HepG2 (cell line): Measurements from ENCODE around the gene UGCG. TPM values are rescaled to one million over a fixed set of nuclear protein-coding genes. Genes with fewer than 3 reads are reported as not detected.

Experiments used
- ATAC-seq: fragments of 200-7000 bp; cut with Tn5 transposase; 3 replicates; pipeline ENCODE4 v1.9.1; 2020; ENCODE audit warnings: mild to moderate bottlenecking, moderate library complexity
- BruUV-seq: library from RNA; stranded (reverse); fragments of 400-500 nt; replicated peaks from 2 replicates; lab custom pipeline; 2021; lab: Mats Ljungman, UMichigan
- CTCF ChIA-PET: fragments of 300-600 bp; formaldehyde crosslinking; extraction: SDS; loops from one replicate; lab custom pipeline; 2021; ENCODE audit warnings: low total read pairs, inconsistent platforms, low intra/inter-chr PET ratio; lab: Yijun Ruan, JAX
- POLR2A ChIA-PET: fragments of 350-600 bp; sonication (Branson Sonifier 250); formaldehyde crosslinking; loops from one replicate; lab custom pipeline; 2020; ENCODE audit warnings: antibody characterized with exemption, inconsistent platforms; lab: Yijun Ruan, JAX
- DNase-seq: peaks from one replicate; pipeline ENCODE4 v3.0.0-alpha.2; 2015; ENCODE audit warnings: low spot score
- FAIRE-seq: peaks from 3 replicates; lab custom pipeline; 2011; peaks lifted over from hg19 to GRCh38; lab: Jason Lieb, UNC
- H2AFZ ChIP-seq: one replicate; pipeline ENCODE4 v1.6.1; 2011; ENCODE audit warnings: low read length, inconsistent platforms
- H3K27ac ChIP-seq: fragments of 300-600 bp; 3 replicates; pipeline ENCODE4 v1.8.0; 2011; ENCODE audit warnings: mixed run types, mild to moderate bottlenecking, mixed read lengths, low read length, inconsistent platforms; ENCODE audit not compliant: insufficient read depth; ENCODE audit errors: extremely low read length
- H3K27me3 ChIP-seq, 2 experiments: fragments of 200-600 bp in 1 of 2; 2 replicates in 1 of 2; 3 replicates in 1 of 2; pipeline versions ENCODE4 v1.6.0 to v1.8.0; 2011; ENCODE audit warnings: low read length in 2 of 2, mild to moderate bottlenecking in 2 of 2, moderate library complexity in 2 of 2, inconsistent platforms in 1 of 2; ENCODE audit not compliant: insufficient read depth in 2 of 2, control insufficient read depth in 1 of 2
- H3K36me3 ChIP-seq, 2 experiments: fragments of 200-600 bp in 1 of 2; replicated peaks in 1 of 2; 2 replicates in 1 of 2; 3 replicates in 1 of 2; pipeline versions ENCODE4 v1.5.1 to v1.8.0; 2011; ENCODE audit warnings: low read length in 2 of 2, inconsistent platforms in 1 of 2; ENCODE audit not compliant: insufficient read depth in 2 of 2, control insufficient read depth in 1 of 2
- H3K4me1 ChIP-seq: 2 replicates; pipeline ENCODE4 v1.5.1; 2012; ENCODE audit warnings: low read length, inconsistent platforms; ENCODE audit not compliant: insufficient read depth
- H3K4me2 ChIP-seq: 2 replicates; pipeline ENCODE4 v1.6.0; 2011; ENCODE audit warnings: low read depth, low read length, inconsistent platforms
- H3K4me3 ChIP-seq, 3 experiments: fragments of 200-600 bp in 1 of 3; sonication (generic), shearing (Covaris generic) in 1 of 3; replicated peaks in 1 of 3; 2 replicates each; pipeline ENCODE4 v1.5.1; 2011 to 2016; ENCODE audit warnings: low read length in 3 of 3, inconsistent platforms in 2 of 3, low read depth in 2 of 3, mild to moderate bottlenecking in 2 of 3, control low read depth in 1 of 3, mixed read lengths in 1 of 3; ENCODE audit not compliant: insufficient read depth in 1 of 3
- H3K79me2 ChIP-seq: one replicate; pipeline ENCODE4 v1.6.1; 2011; ENCODE audit warnings: low read length, inconsistent platforms; ENCODE audit not compliant: insufficient read depth
- H3K9ac ChIP-seq: 2 replicates; pipeline ENCODE4 v1.6.0; 2011; ENCODE audit warnings: mild to moderate bottlenecking, low read depth, low read length, inconsistent platforms; ENCODE audit not compliant: insufficient read depth
- H3K9me3 ChIP-seq: 2 replicates; pipeline ENCODE4 v1.5.1; 2012; ENCODE audit warnings: mild to moderate bottlenecking, low read length
- H4K20me1 ChIP-seq: 2 replicates; pipeline ENCODE4 v1.6.0; 2011; ENCODE audit warnings: inconsistent platforms, mild to moderate bottlenecking, low read length, moderate library complexity; ENCODE audit not compliant: insufficient read depth
- SP1 ChIP-seq, 2 experiments: fragments of 450-650 bp in 1 of 2; sonication (generic) in 1 of 2; formaldehyde crosslinking in 1 of 2; IDR thresholded peaks; 2 replicates each; pipeline versions ENCODE4 v1.4.0 to v1.6.1; 2016 to 2020; ENCODE audit warnings: missing genetic modification reagents in 1 of 2
- TCF7 ChIP-seq: sonication (generic); IDR thresholded peaks from 2 replicates; pipeline ENCODE4 v1.6.1; 2016; ENCODE audit warnings: antibody characterized with exemption, low read depth
- WGBS: methylation state at CpG from one replicate; pipeline ENCODE4 v1.1.6; 2017; ENCODE audit warnings: low lambda C conversion rate; 5-methylcytosine and 5-hydroxymethylcytosine counted together
- in situ Hi-C: cut with HindIII; loops from 2 replicates; pipeline ENCODE4 v1.10.0; 2017; ENCODE audit warnings: low pct_unique_long_range_greater_than_20kb; ENCODE audit not compliant: extremely low pct_ligation_motif_present
- intact Hi-C: fragments of 100-400 bp; cut with micrococcal nuclease; formaldehyde crosslinking; loops from one replicate; pipeline ENCODE4 v1.10.0; 2022; ENCODE audit not compliant: unreplicated experiment
- polyA plus RNA-seq, 8 experiments: library from polyadenylated mRNA; depleted of rRNA in 3 of 8; stranded (reverse) in 7 of 8; unstranded in 1 of 8; fragments of >200 nt; fragmentation: Illumina TruSeq in 4 of 8; extraction: Trizol in 4 of 8; gene quantifications; 2 replicates each; pipeline versions ENCODE4 v1.2.1 to v1.2.3, GENCODE V29; 2011 to 2016; ENCODE audit warnings: low read depth in 4 of 8, missing spikeins in 1 of 8, mixed read lengths in 1 of 8; ENCODE audit not compliant: insufficient read depth in 1 of 8
- total RNA-seq, 5 experiments: library from RNA; depleted of rRNA; stranded (reverse); fragments of >200 nt; fragmentation: Illumina TruSeq; extraction: Trizol; gene quantifications; 2 replicates each; pipeline ENCODE4 v1.2.3, GENCODE V29; 2016; ENCODE audit warnings: low read depth in 1 of 5

UGCG gene
- total and polyA plus RNA-seq, 2 of the 13 experiments (the other 11 are each of a cell fraction or from before 2014, with no cell fraction given) = 10.5 to 13.9 TPM

- ChIA-PET CTCF (no interaction called here), POLR2A (no interaction called here)
- H2AFZ ChIP-seq = no peak overlapping the region
- no peak overlapping the region for H3K4me3 ChIP-seq
- DNase-seq (no peak), FAIRE-seq (no peak), ATAC-seq (no peak)
- no peaks in the 10 kb centered on the region for H4K20me1 ChIP-seq
- no peaks in the 10 kb centered on the region for H3K27me3 ChIP-seq
- no peaks in the 10 kb centered on the region for H3K79me2 ChIP-seq
- H3K4me2 ChIP-seq = no peak overlapping the region
- in situ Hi-C loops = no loop called here
- peaks cover 2 to 3% of the 10 kb centered on the region in 2 experiments; a peak in 3 of 5 replicates for H3K36me3 ChIP-seq
- no peaks in the 10 kb centered on the region for H3K9me3 ChIP-seq
- no TSS peak for BruUV-seq
- no peak overlapping the region for H3K9ac ChIP-seq
- H3K27ac ChIP-seq = no peak overlapping the region
- peaks cover 6% of the 10 kb centered on the region; the same call in 1 of the 2 replicates for H3K4me1 ChIP-seq
- intact Hi-C loops = no loop called here
- no peak for TF ChIP-seq TCF7
Measured at GRCh38 chr9:111924281-111924680, 27.7 kb downstream of the UGCG start.

- POLR2A ChIA-PET = no interaction called here
- intact Hi-C loops = no loop called here
- FAIRE-seq = peak; percentile 8
- Histone ChIP-seq H3K9ac (no peak overlapping the region), H3K4me2 (no peak overlapping the region), H3K27me3 (no peaks in the 10 kb centered on the region), H3K4me3 (no peak overlapping the region), H3K27ac (no peak overlapping the region), H3K4me1 (peaks cover 6% of the 10 kb centered on the region; the same call in 1 of the 2 replicates), H3K36me3 (peaks cover 2 to 3% of the 10 kb centered on the region in 2 experiments; a peak in 3 of 5 replicates), H3K9me3 (no peaks in the 10 kb centered on the region), H2AFZ (no peak overlapping the region), H3K79me2 (no peaks in the 10 kb centered on the region), H4K20me1 (no peaks in the 10 kb centered on the region)
- ATAC-seq = no peak
- no peak for DNase-seq
- in situ Hi-C loops = no loop called here
- 96% methylated on average over 7 of the region's 7 CpGs for WGBS
- CTCF ChIA-PET = no interaction called here
- BruUV-seq = no TSS peak
- no peak for TF ChIP-seq SP1 (IDR thresholded peaks at IDR 0.05)
- no peak for TF ChIP-seq SP1 (CRISPR knock-in tag; IDR thresholded peaks at IDR 0.05)
Measured at GRCh38 chr9:111925017-111925770, 28.6 kb downstream of the UGCG start.
